IPS-18c (cell line): ENCODE results near the gene RPH3AL.
A peak's percentile ranks its signal among the peaks of the same experiment; 100 is the strongest.
"Not testable (repeated sequence)": the region's sequence is repeated elsewhere in the genome, so short reads cannot be mapped to it uniquely, and the experiment has no call there.

Experiments used
- H3K4me3 ChIP-seq: 2 replicates; pipeline ENCODE4 v1.7.0; 2013; ENCODE audit warnings: low read depth, mild to moderate bottlenecking, low read length, moderate library complexity; ENCODE audit not compliant: insufficient read depth
- H3K9me3 ChIP-seq: one replicate; pipeline ENCODE4 v1.6.1; 2013; ENCODE audit warnings: mild to moderate bottlenecking, low read length, moderate library complexity; ENCODE audit not compliant: control insufficient read depth, insufficient read depth

RPH3AL gene

DNA sequence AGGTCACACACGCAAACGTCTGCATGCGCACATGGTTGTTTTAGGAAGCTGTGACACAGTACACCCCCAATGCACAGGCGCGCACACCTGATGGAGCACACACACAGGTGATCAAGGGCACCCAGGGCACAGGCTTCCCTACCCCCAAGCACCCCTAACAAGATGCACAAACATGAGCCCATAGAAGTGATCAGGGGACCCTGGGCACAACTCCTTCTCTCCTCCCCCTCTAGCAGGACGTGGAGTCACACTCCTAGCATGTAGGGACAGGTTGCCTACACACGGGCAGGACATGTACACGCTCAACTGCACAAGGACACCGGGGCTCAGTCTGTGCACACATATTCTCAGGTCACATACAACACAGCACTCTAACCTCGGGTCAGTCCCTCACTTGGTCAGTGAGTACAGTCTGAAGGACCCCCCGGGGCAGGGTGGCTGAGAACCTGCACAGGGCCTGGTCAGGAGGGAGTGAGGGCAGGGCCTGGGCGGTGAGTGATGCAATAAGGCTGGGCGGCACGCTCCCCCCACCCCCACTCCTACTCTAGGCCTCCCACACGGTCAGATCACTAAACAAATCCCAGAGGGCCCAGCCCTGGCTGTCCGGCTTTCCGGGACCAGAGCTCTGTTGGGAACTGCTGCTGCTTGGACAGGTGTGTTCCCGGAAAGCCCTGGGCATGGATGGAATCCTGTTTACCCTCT is 170.4 kb downstream of the RPH3AL start:
- Histone ChIP-seq H3K9me3 (no peaks in the 10 kb centered on the region), H3K4me3 (peak overlapping the region; percentile 9)

DNA sequence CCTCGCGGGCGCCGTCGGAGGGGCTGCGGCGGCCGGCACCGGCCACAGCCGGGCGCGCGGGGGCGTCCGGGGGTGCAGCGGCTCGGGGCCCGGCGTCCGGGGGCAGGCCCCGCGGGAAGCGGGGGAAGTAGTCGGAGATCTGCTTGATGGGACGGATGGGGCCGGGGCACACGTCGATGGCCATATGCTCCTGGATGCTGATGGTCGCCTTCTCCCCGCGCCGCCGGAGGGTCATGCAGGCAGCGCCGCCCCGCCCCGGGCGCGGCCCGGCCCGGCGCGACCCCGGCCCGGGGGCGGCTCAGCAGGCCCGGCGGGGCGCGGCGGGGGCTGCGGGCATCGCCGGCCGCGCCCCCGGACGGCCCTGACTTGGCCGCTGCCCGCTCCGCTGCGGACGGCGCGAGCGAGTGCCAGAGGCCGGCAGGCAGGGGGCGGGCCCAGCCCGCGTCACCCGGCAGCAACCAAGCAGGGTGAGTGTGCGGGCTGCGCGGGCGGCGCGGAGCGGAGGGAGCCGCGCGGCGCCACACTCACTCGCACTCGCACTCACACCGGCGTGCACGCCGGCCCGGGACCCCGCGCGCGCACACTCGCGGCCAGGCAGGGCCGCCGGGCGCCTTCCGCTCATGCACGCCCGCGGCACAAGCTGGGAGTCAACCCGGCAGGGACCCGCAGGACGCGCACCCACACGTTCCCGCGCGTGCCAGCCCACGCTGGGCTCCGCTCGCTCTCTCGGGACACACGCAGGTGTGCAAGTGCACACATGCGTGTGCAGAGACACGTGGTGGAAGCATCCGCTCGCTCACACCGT is 171.2 kb downstream of the RPH3AL start, which contains the start of gene DOC2B:
TSS of gene DOC2B (minus strand) at position 406 of the 805 bp plus-strand sequence. CDS start at position 235, 171 bp downstream.
- peak within 1 kb of the TSS; percentile 55 for H3K4me3 ChIP-seq
- H3K9me3 ChIP-seq: no peaks in the 10 kb centered on the region

DNA sequence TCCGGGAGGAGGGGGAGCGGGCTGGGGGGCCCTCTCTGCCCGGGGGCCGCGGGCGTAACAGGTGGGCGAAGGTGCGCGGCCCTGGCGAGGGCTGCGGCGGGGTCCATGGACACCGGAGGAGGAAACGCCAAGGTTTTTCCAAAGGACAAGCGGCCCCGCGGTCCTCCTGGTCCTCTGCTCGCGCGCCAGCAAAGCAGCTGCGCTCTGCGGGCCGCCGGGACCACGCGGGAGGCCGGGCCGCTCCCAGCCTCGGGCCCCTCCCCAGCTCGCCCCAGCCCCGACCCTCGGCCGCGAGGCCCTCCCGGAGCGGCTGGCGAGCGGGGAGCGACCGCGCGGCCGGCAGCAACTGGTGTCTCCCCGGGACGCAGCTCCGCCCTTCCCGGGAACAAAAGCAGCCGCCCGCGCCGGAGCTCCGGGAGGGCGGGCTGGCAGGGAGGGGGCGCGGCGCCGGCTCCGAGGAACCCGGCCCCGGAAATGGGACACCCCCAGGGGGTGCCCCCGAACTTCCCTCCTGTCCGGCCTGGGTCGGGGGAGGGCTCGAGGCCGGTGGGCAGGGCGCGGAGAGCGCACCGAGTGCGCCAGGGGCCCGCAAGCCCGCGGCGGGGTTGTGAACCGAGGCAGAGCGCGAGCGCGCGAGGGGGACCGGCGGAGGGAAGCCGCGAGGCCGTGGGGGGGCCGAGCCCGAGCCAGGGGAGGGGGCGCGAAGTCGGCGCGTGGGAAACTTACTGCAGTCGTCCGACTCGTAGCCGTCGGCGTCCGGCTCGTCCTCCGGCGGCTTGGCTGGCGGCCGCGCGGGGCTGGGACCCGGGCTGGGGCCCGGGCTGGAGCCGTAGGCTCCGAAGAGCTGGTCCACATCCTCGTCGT is 172.0 kb downstream of the RPH3AL start:
- Histone ChIP-seq H3K9me3 (no peaks in the 10 kb centered on the region), H3K4me3 (peak overlapping the region; percentile 55)

DNA sequence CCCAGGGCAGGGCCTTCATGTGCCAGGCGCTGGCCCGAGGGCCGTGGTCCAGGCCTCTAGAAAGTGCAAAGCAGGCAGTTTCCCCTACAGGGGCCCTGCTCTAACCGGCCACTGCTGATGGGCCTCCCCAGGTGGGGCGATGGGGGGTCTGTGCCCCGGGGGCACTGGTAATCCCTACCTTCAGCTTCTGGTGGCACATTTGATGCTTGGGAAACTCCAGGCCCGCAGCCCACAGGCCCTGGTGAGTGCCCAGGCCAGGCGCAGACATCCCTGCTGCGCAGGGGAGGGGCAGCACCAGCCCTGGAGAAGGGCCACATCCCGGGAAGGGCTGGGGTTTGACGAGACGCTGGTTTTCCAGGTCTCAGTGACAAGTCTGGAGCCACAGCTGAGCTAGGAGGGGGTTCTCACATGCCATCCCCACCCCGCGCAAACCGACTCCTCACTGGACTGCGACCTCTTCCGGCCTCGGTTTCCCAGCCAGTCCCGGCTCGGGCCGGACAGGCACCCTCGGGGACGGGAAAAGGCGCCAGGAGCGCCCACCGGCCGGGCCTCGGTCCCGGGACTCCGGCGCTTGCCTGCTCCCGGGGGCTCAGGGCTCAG is 172.7 kb downstream of the RPH3AL start:
- H3K4me3 ChIP-seq: peak overlapping the region; percentile 55

DNA sequence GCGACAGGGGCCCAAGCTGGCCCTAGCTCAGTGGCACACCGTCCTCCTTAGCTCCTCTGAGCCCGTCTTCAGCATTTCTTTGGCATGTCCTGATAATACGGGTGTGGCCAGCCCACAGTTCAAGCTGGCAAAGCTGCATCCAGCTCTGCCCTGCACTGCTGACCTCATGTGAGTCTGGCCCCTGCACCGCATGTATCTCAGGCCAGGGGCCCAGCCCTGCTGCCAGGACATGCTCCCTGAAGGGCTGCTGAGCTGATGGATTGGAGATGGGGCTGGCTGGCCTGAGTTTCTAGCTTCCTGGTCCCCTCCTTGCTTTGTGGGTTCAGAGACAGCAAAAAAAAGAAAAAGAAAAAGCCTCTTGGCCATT is 173.6 kb downstream of the RPH3AL start:
- Histone ChIP-seq H3K4me3 (no peak overlapping the region), H3K9me3 (no peaks in the 10 kb centered on the region)

More for the DNA sequence above, 172.7 kb downstream of the RPH3AL start:
- H3K9me3 ChIP-seq: no peaks in the 10 kb centered on the region

DNA sequence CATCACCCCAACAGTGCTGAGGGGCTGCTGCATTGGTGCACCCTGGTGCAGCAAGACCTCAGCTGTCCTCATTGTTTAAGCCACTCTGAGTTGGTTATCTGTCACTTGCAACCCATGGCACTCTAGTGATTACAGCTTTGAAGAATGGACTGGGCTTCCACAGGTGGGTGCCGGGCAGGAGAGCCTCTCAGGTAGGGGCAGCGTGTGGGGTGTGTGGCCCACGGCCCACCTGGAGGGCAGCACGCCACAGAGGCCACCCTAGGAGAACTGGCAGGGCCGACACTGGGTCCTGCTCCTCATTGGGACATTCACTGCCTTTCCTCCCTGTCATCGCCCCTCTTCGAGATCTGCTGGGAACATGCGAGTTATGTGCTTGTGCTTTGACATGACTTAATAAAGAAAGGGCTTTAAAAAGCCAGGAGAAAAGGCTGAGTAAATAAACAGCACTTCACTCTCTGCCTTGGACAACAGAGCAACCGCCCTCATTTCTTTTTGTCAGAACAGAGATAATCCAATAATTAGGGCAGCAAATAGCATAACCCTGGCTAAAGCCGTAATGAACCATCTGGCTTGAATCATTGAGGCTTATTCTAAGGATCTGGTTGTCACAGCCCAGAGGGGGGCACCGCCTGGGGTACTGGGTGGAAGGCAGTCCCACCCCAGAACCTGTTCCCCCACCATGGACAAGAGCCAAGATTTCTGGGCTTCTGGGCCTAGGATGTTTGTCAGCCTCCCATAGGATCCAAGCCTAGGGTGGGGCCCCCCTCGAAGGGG is 174.1 kb downstream of the RPH3AL start:
- H3K4me3 ChIP-seq: no peak overlapping the region
- H3K9me3 ChIP-seq: no peaks in the 10 kb centered on the region

DNA sequence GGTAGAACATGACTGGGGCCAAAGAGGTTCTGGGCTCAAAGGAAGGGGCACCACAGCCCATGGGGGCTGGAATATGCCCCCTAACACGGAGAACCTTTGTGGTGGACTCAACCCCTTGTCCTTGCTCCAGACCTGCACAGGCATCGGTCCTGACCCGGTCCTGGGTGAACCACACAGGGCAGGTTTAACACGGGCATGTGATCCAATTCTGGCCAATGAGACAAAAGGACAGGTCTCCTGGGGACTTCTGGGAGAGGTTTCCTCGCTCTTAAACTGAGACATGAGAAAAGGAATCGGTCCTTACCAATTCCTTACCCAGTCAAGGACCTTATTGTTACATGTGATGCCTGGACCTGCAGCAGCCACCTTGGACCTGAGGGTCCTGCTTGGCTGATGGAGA is 174.8 kb downstream of the RPH3AL start:
- no peak overlapping the region for H3K4me3 ChIP-seq
- H3K9me3 ChIP-seq: no peaks in the 10 kb centered on the region

DNA sequence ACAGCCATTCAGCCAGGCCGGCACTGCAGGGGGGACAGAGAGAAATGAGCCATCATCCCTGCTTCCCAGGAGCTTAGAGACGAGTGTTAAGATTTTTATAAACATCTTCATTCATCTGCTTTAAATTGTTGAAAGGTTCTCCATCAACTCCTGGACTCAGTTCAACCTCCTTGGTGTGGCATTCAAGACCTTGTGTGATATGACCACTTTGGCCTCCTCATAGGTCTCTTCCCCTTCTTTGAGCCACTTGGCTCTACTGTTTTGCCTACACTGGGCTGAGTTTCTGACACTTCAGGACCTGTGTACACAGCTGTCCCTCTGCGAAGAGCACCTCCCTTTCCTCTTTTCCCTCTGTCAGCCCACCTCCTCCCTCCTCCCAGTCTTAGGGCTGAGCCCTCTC is 175.5 kb downstream of the RPH3AL start:
- Histone ChIP-seq H3K9me3 (no peaks in the 10 kb centered on the region), H3K4me3 (no peak overlapping the region)

DNA sequence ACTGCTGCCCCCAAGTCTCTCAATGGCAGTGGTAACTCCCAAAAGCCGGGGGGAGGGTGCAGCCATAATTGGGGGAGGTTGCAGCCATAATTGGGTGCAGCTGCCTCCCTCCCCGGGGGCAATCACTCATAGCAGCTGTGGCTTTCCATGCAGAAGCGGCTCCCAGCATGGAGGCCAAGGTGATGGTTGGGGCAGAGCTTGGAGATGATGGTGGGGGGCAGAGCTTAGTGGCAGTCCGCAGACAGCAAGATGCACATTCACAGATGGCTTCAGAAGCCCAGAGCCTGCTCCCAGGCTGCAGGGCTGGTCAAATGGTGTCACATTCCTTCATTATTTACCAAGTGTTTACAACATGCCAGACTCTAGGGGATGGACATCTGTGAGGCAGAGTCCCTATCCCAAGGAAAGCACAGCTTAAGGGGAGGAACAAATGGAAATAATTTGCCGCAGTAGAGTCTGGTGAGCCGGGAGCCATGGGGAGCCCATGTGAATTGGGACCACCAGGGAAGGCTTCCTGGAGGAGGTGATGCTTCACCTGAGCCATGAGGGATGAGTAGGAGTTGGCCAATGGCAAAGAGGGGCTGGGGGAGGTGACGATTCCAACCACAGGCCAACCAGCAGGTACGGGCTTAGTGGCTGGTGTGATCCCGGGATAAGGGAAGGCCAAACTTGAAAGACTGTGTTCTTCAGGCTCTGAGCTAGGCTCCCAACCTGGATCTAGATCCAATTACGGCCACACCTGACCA is 179.3 kb downstream of the RPH3AL start:
- Histone ChIP-seq H3K9me3 (no peaks in the 10 kb centered on the region), H3K4me3 (no peak overlapping the region)

DNA sequence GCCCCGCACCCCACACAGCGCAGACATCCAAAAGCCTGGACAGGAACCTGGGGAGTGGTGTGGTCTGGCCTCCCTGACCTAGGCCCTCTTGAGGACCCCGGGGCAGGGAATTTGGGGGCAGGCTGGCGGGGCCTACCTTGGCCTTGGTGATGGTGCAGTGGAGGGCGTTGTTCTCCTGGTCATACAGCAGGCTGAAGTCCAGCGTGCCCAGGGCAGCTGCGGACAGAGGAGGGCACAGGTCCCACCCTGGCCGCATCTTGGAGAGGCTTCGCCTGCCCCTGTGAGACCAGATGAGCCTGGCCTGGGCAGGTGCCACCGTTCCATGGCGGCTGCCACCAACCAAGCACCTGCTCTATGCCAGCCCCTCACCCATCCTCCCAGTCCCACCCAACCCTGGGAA is 180.2 kb downstream of the RPH3AL start:
- no peaks in the 10 kb centered on the region for H3K9me3 ChIP-seq
- H3K4me3 ChIP-seq: no peak overlapping the region

DNA sequence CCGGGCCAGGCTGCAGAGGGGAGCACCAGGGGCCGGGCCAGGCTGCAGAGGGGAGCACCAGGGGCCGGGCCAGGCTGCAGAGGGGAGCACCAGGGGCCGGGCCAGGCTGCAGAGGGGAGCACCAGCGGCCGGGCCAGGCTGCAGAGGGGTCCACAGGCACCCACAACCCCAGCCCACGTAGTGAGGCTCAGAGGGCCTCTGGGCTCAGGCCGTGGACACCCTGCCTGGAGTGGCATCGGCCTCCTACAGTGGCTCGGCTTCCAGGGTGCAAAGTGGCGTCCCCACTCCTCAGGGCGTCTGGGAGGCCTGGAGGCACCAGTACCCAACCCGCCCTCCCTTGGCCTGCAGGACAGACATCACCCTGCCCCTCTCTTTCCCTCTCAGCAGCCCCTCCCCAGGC is 180.7 kb downstream of the RPH3AL start:
- Histone ChIP-seq H3K9me3 (no peaks in the 10 kb centered on the region), H3K4me3 (no peak overlapping the region)

DNA sequence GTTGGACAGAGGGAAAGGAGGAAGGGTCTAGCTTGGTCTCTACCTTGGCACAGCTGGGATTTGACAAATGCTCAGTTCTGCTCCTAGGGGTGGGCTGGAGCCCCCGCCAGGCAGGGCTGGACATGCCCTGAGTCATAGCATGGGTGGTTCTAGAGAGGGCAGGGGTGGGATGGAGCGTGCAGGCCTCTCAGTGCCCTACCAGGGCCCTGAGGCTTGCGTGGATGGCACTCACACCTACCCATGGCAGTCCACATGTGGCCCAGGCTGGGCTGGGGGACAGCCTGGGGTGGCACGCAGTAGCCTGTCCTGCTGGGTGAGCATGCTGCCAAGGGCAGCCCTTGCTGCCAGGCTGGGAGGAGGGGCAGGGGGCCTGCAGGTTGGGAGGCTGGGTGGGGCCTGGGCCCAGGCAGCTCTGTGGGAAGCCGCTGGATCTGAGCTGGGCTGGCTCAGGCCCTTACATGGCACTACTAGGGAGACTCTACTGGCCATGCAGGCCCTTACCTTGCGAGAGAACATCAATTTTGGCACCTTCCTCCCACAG is 182.4 kb downstream of the RPH3AL start:
- H3K9me3 ChIP-seq: no peaks in the 10 kb centered on the region
- no peak overlapping the region for H3K4me3 ChIP-seq

DNA sequence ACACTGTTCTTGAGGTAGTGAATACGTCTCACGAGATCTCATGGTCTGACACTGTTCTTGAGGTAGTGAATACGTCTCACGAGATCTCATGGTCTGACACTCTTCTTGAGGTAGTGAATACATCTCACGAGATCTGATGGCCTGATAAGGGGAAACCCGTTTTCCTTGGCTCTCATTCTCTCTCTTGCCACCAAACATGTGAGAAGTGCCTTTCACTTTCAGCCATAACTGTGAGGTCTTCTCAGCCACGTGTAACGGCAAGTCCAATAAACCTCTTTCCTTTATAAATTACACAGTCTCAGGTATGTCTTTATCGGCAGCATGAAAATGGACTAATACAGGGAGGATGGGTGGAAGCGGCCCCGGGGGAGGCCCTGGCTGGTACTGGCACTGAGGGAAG is 184.0 kb downstream of the RPH3AL start:
- not testable (repeated sequence) for H3K4me3 ChIP-seq, H3K9me3 ChIP-seq

DNA sequence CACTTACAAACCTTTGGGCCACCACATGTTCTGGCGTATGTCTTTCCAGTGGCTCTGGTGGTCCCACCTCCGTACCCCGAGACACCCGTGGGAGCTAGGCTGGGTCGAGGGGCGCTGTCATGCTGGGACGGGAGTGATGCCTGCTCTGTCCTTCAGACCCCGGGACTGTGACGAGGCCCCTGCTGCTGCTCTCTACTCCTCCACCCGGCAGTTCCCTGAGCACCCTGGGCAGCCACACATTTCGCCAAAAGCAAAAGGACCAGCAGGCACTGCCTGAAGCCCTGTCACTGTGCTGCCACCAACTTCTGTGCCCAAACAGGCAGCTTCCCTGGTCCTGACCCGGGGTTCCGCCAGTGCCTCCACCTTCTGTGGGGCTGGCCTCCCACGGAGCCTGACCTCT is 186.7 kb downstream of the RPH3AL start:
- Histone ChIP-seq H3K9me3 (no peaks in the 10 kb centered on the region), H3K4me3 (no peak overlapping the region)

DNA sequence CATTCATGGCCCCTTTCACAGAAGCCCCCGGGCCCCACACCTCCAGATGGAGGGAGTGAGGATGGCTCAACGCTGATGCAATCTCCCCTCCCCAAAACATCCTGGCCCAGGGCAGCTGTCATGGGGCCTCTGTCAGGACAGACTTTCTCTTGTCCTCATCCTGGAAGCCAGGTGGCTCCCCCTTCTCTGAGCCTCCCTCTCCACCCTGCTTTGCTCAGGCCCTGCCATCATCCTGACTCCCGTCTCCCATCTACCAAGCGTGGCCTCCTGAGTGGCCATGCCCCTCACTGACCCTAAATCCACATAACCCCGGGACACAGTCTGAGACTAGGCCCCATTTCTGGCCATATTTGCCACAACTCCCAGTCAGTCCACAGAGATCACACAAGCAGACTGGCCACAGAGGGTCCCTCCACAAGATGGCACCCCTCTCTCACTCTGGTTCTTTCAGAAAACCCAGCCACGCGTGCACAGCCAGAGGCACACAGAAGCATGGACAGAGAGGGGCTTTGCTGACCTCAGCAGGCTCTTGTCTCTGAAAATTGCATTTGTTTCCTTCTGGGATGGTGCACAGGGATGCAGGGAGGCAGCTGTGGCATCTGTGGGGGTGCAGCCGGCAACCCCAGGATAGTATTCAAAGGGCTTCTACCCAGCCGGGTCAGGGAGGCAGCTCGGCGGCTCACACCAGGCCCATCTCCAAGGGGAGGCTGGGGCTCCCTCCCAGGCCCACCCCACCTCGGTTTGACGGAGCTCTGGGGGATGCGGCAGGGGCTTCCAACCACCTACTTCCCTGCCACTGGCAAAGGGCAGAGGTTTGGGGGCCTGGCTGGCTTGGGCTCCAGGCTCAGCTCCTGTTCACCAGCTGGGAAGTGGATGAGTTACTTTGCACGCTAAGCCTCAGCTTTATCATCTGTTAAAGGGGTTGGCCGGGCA is 188.0 kb downstream of the RPH3AL start:
- Histone ChIP-seq H3K9me3 (no peaks in the 10 kb centered on the region), H3K4me3 (no peak overlapping the region)
